CD4-positive, alpha-beta T cell treated with Interleukin-17A for 4 hours (primary cell): Measurements from ENCODE around the gene SLAMF9.

Experiments
- DNase-seq: peaks from one replicate; pipeline ENCODE4 v3.0.0-alpha.2; 2020; ENCODE audit warnings: mixed read lengths

Gene SLAMF9

GRCh38 chr1:159953536-159954515, at the start of gene SLAMF9:
TSS of gene SLAMF9 (minus strand) at chr1:159954237. CDS start at chr1:159954137, 100 bp downstream.
- no peak for DNase-seq

- no peak for DNase-seq
Measured at GRCh38 chr1:160001440-160001839, 47.4 kb upstream of the SLAMF9 start.

GRCh38 chr1:159999204-159999603, 45.2 kb upstream of the SLAMF9 start:
- DNase-seq, result no peak

GRCh38 chr1:159996653-159997052, 42.6 kb upstream of the SLAMF9 start:
- DNase-seq, result no peak

- no peak for DNase-seq
Measured at GRCh38 chr1:159994896-159995295, 40.9 kb upstream of the SLAMF9 start.

GRCh38 chr1:159993911-159994310, 39.9 kb upstream of the SLAMF9 start:
- DNase-seq, result no peak

GRCh38 chr1:159992161-159992560, 38.1 kb upstream of the SLAMF9 start:
- DNase-seq, result no peak

- no peak for DNase-seq
Measured at GRCh38 chr1:159991513-159991912, 37.5 kb upstream of the SLAMF9 start.

- no peak for DNase-seq
Measured at GRCh38 chr1:159990005-159990404, 36.0 kb upstream of the SLAMF9 start.

GRCh38 chr1:159989581-159989980, 35.5 kb upstream of the SLAMF9 start:
- no peak for DNase-seq

GRCh38 chr1:159988006-159988405, 34.0 kb upstream of the SLAMF9 start:
- DNase-seq, result no peak

GRCh38 chr1:159987186-159987585, 33.1 kb upstream of the SLAMF9 start:
- no peak for DNase-seq

GRCh38 chr1:159986531-159986930, 32.5 kb upstream of the SLAMF9 start:
- no peak for DNase-seq

- no peak for DNase-seq
Measured at GRCh38 chr1:159986093-159986492, 32.1 kb upstream of the SLAMF9 start.

- DNase-seq, result no peak
Measured at GRCh38 chr1:159985473-159985872, 31.4 kb upstream of the SLAMF9 start.

GRCh38 chr1:159983681-159984080, 29.6 kb upstream of the SLAMF9 start:
- DNase-seq, result no peak

GRCh38 chr1:159982280-159982679, 28.2 kb upstream of the SLAMF9 start:
- no peak for DNase-seq

GRCh38 chr1:159981351-159982055, 27.5 kb upstream of the SLAMF9 start:
- no peak for DNase-seq

GRCh38 chr1:159980786-159981185, 26.7 kb upstream of the SLAMF9 start:
- no peak for DNase-seq

GRCh38 chr1:159980076-159980475, 26.0 kb upstream of the SLAMF9 start:
- no peak for DNase-seq

- no peak for DNase-seq
Measured at GRCh38 chr1:159979257-159979656, 25.2 kb upstream of the SLAMF9 start.

- DNase-seq, result no peak
Measured at GRCh38 chr1:159978107-159978398, 24.0 kb upstream of the SLAMF9 start.

- no peak for DNase-seq
Measured at GRCh38 chr1:159977364-159978106, 23.5 kb upstream of the SLAMF9 start.
